MM.1S (cell line): ENCODE data around the gene COPZ1.
"Not testable (repeated sequence)": the region's sequence is repeated elsewhere in the genome, so short reads cannot be mapped to it uniquely, and the experiment has no call there.

Experiments
- DNase-seq: peaks from one replicate; pipeline ENCODE4 v3.0.0-alpha.2; 2015
- H2AFZ ChIP-seq: fragments of 300-600 bp; sonication (generic); 2 replicates; pipeline ENCODE4 v1.6.0; 2016; ENCODE audit warnings: antibody characterized with exemption, low read length
- H3F3A ChIP-seq: fragments of 300-600 bp; sonication (generic); 2 replicates; pipeline ENCODE4 v1.6.1; 2016; ENCODE audit warnings: mild to moderate bottlenecking, antibody characterized with exemption, low read length, moderate library complexity, mixed read lengths; ENCODE audit not compliant: insufficient read depth
- H3K27ac ChIP-seq: fragments of 300-600 bp; sonication (generic); 2 replicates; pipeline ENCODE4 v1.5.1; 2016; ENCODE audit warnings: mild to moderate bottlenecking, low read length
- H3K27me3 ChIP-seq: fragments of 300-600 bp; sonication (generic); replicated peaks from 2 replicates; pipeline ENCODE4 v1.6.0; 2016; ENCODE audit warnings: low read length; ENCODE audit not compliant: insufficient read depth
- H3K36me3 ChIP-seq: fragments of 300-600 bp; sonication (generic); replicated peaks from 2 replicates; pipeline ENCODE4 v1.6.1; 2016; ENCODE audit warnings: mild to moderate bottlenecking, low read length, mixed read lengths; ENCODE audit not compliant: insufficient read depth
- H3K4me1 ChIP-seq: fragments of 300-600 bp; sonication (generic); 2 replicates; pipeline ENCODE4 v1.6.1; 2016; ENCODE audit warnings: low read length, mixed read lengths
- H3K4me2 ChIP-seq: fragments of 300-600 bp; sonication (generic); 2 replicates; pipeline ENCODE4 v1.6.0; 2016; ENCODE audit warnings: low read depth, low read length
- H3K4me3 ChIP-seq: fragments of 300-600 bp; sonication (generic); 2 replicates; pipeline ENCODE4 v1.5.1; 2016; ENCODE audit warnings: low read length, mixed read lengths
- H3K79me2 ChIP-seq: fragments of 300-600 bp; sonication (generic); 2 replicates; pipeline ENCODE4 v1.6.1; 2016; ENCODE audit warnings: mixed run types, low read length, mixed read lengths
- H3K9ac ChIP-seq: fragments of 300-600 bp; sonication (generic); 2 replicates; pipeline ENCODE4 v1.6.1; 2016; ENCODE audit warnings: low read length, mixed read lengths
- H3K9me2 ChIP-seq: fragments of 300-600 bp; sonication (generic); replicated peaks from 2 replicates; pipeline ENCODE4 v1.6.1; 2016; ENCODE audit warnings: mild to moderate bottlenecking, low read length, mixed read lengths; ENCODE audit not compliant: insufficient read depth
- H3K9me3 ChIP-seq: fragments of 300-600 bp; sonication (generic); replicated peaks from 2 replicates; pipeline ENCODE4 v1.6.1; 2016; ENCODE audit warnings: mild to moderate bottlenecking, low read length, mixed read lengths; ENCODE audit not compliant: insufficient read depth
- H4K20me1 ChIP-seq: fragments of 300-600 bp; sonication (generic); 2 replicates; pipeline ENCODE4 v1.6.1; 2016; ENCODE audit warnings: mild to moderate bottlenecking, low read length, moderate library complexity, mixed read lengths; ENCODE audit not compliant: insufficient read depth
- EZH2 ChIP-seq: fragments of 300-600 bp; sonication (generic); optimal IDR thresholded peaks from 2 replicates; pipeline ENCODE3; 2017; ENCODE audit warnings: low read depth, mild to moderate bottlenecking, antibody characterized with exemption, low read length, mixed read lengths
- EZH2phosphoT487 ChIP-seq: fragments of 300-600 bp; sonication (generic); IDR thresholded peaks from 2 replicates; pipeline ENCODE4 v1.6.1; 2018; ENCODE audit warnings: antibody characterized with exemption, low read length
- TF ChIP-seq, protein P1 (sequence below): fragments of 300-600 bp; sonication (generic); IDR thresholded peaks from 2 replicates; pipeline ENCODE4 v1.5.1; 2016; ENCODE audit warnings: antibody characterized with exemption, low read length, mixed read lengths

The COPZ1 gene

DNA sequence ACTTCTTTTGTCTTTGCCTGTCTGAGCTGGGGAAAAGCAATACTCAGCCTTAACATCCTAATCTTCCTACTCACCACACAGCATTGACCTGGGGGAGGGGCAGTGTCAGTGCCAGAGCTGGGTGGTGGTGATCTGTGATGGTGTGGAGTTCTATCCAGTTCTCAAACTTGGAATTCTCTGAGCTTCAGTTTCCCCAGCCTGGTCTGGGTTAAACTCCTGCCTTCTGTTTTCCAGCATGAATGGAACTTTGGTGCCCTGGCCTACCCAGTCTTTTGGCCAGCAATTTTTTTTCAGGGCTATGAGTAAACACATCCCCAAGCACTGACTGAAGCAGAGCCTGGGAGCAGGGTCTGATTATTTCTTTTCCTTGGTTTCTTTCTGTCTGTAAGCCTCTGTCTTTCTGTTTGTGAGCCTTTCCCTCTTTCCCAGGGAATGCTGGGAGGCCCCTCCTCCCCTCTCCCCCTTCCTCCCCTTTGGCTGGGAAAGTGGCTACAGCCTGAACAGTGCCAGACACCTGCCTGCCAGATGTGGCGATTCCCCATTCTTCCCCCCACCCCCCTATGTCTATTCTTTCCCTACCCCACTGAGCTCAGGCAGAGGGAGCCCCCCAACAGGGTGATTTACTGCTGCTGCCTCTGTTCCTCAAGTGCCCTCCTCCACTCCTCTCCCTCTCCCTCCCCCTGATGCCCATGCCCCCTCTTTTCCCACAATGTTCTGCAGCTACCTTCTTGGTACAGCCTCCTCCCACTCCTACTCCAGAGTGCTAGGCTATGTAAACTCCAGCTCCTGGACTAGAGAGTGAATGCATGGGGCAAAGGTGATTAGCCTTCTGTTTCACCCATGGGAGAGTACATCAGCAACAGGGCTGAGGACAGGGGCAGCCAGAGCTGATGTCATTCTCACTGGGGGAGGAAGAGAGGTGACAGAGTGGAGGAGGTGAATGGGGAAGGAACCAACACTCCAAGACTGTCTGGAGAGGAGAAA is 28.3 kb downstream of the COPZ1 start:
- no peak for TF ChIP-seq EZH2
- TF ChIP-seq, protein P1, sequence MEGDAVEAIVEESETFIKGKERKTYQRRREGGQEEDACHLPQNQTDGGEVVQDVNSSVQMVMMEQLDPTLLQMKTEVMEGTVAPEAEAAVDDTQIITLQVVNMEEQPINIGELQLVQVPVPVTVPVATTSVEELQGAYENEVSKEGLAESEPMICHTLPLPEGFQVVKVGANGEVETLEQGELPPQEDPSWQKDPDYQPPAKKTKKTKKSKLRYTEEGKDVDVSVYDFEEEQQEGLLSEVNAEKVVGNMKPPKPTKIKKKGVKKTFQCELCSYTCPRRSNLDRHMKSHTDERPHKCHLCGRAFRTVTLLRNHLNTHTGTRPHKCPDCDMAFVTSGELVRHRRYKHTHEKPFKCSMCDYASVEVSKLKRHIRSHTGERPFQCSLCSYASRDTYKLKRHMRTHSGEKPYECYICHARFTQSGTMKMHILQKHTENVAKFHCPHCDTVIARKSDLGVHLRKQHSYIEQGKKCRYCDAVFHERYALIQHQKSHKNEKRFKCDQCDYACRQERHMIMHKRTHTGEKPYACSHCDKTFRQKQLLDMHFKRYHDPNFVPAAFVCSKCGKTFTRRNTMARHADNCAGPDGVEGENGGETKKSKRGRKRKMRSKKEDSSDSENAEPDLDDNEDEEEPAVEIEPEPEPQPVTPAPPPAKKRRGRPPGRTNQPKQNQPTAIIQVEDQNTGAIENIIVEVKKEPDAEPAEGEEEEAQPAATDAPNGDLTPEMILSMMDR: no peak
- Histone ChIP-seq H3F3A (no peaks in the 10 kb centered on the region), H3K9me2 (no peaks in the 10 kb centered on the region), H3K27ac (no peak overlapping the region), H3K4me1 (0 out of 2 replicates have a peak, but pooled peaks cover 3% of the 10 kb centered on the region), H3K27me3 (no peaks in the 10 kb centered on the region), H3K4me3 (no peak overlapping the region), H3K79me2 (no peaks in the 10 kb centered on the region), H3K9ac (no peak overlapping the region), H2AFZ (no peak overlapping the region), H4K20me1 (no peaks in the 10 kb centered on the region), H3K4me2 (no peak overlapping the region), H3K36me3 (0 out of 2 replicates have a peak, but pooled peaks cover 3% of the 10 kb centered on the region), H3K9me3 (no peaks in the 10 kb centered on the region)
- DNase-seq: no peak

GRCh38 chr12:54354271-54354670 is 29.3 kb downstream of the COPZ1 start:
- not testable (repeated sequence) for H3K9ac ChIP-seq, H3K27me3 ChIP-seq, H3K36me3 ChIP-seq, DNase-seq, H3F3A ChIP-seq, H3K9me3 ChIP-seq, H3K79me2 ChIP-seq, H3K4me3 ChIP-seq, H4K20me1 ChIP-seq, H3K4me2 ChIP-seq, H3K9me2 ChIP-seq, H3K27ac ChIP-seq, H3K4me1 ChIP-seq, H2AFZ ChIP-seq

- Histone ChIP-seq H3F3A (peaks cover 2% of the 10 kb centered on the region; the same call in 1 of the 2 replicates), H3K4me2 (no peak overlapping the region), H4K20me1 (no peaks in the 10 kb centered on the region), H3K27me3 (no peaks in the 10 kb centered on the region), H3K9me3 (no peaks in the 10 kb centered on the region), H3K9me2 (no peaks in the 10 kb centered on the region), H3K9ac (no peak overlapping the region), H3K36me3 (no peaks in the 10 kb centered on the region), H3K79me2 (no peaks in the 10 kb centered on the region), H3K27ac (no peak overlapping the region), H2AFZ (no peak overlapping the region), H3K4me3 (no peak overlapping the region), H3K4me1 (0 out of 2 replicates have a peak, but pooled peaks cover 3% of the 10 kb centered on the region)
- DNase-seq: no peak
- TF ChIP-seq EZH2phosphoT487 (no peak), EZH2 (no peak)
Observed at GRCh38 chr12:54355104-54355815, 30.3 kb downstream of the COPZ1 start.

DNA sequence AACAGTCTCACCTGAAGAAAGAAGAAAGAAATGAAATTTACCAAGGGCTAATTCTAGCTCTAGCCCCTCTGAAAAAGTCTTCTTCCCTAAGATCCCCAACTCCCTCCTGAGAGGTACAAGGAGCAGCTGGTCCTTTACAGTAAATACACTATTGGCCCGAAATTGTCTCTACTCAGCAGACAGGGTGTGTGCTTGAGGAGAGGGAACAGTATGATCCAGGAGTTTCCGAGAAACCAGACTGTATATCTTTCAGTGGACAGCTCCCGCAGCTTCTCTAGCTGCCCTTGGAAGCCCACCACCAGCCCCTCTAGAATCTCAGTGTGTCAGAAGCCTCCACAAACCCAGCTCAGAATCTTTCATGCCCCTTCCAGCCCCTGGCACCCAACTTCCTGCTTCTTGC is 31.3 kb downstream of the COPZ1 start:
- Histone ChIP-seq H3K4me3 (no peak overlapping the region), H3K79me2 (no peaks in the 10 kb centered on the region), H3K27ac (no peak overlapping the region), H3K4me2 (no peak overlapping the region), H3K9me2 (no peaks in the 10 kb centered on the region), H3K9me3 (no peaks in the 10 kb centered on the region), H2AFZ (no peak overlapping the region), H3K4me1 (0 out of 2 replicates have a peak, but pooled peaks cover 3% of the 10 kb centered on the region), H3K27me3 (no peaks in the 10 kb centered on the region), H3K36me3 (no peaks in the 10 kb centered on the region), H3K9ac (no peak overlapping the region), H3F3A (peaks cover 2% of the 10 kb centered on the region; the same call in 1 of the 2 replicates), H4K20me1 (no peaks in the 10 kb centered on the region)
- no peak for DNase-seq
- TF ChIP-seq EZH2: no peak
- TF ChIP-seq, protein P1: no peak
- TF ChIP-seq EZH2phosphoT487: no peak
